HCT116 (cell line): ENCODE data around the gene TH. TPM values are rescaled to one million over a fixed set of nuclear protein-coding genes. Genes with fewer than 3 reads are reported as not detected.

ENCODE experiments used
- ATAC-seq: fragments of 200-7000 bp; cut with Tn5 transposase; 2 replicates; pipeline ENCODE4 v1.9.1; 2020; ENCODE audit warnings: mild to moderate bottlenecking, moderate library complexity
- BruUV-seq: library from RNA; stranded (reverse); fragments of 400-500 nt; replicated peaks from 2 replicates; lab custom pipeline; 2021; lab: Mats Ljungman, UMichigan
- CTCF ChIA-PET: fragments of 300-600 bp; sonication (Branson Sonifier 250); formaldehyde crosslinking; loops from one replicate; lab custom pipeline; 2021; ENCODE audit warnings: antibody characterized with exemption; lab: Charles Lee
- POLR2A ChIA-PET: fragments of 300-600, 350-600 bp; sonication (Branson Sonifier 250); formaldehyde crosslinking; loops from one replicate; lab custom pipeline; 2021; ENCODE audit warnings: antibody characterized with exemption; lab: Charles Lee
- RAD21 ChIA-PET, 2 experiments: fragments of 300-600 bp; sonication (Branson Sonifier 250); formaldehyde crosslinking; loops; one replicate each; lab custom pipeline; 2023; ENCODE audit warnings: low total read pairs in 2 of 2; ENCODE audit not compliant: uncharacterized antibody in 2 of 2, unreplicated experiment in 2 of 2, low non-redundant PET in 1 of 2; lab: Charles Lee
- DNase-seq: peaks from one replicate; pipeline ENCODE4 v3.0.0-alpha.2; 2010; ENCODE audit warnings: low read depth, low spot score
- H2AFZ ChIP-seq: fragments of 200-600 bp; shearing (Covaris generic), sonication (generic); 2 replicates; pipeline ENCODE4 v1.6.1; 2017; ENCODE audit warnings: low read depth, mixed run types, mixed read lengths, antibody characterized with exemption, low read length; ENCODE audit not compliant: poor library complexity, severe bottlenecking
- H3K27ac ChIP-seq: 2 replicates; pipeline ENCODE4 v1.5.1; 2012; ENCODE audit warnings: low read depth, low read length
- H3K27me3 ChIP-seq: fragments of 200-600 bp; sonication (generic); 2 replicates; pipeline ENCODE4 v1.6.1; 2016; ENCODE audit warnings: mixed run types, low read length, mixed read lengths; ENCODE audit not compliant: insufficient read depth
- H3K36me3 ChIP-seq, 2 experiments: fragments of 200-500 bp in 1 of 2; fragments of 200-600 bp in 1 of 2; sonication (Bioruptor generic) in 1 of 2; sonication (generic) in 1 of 2; 2 replicates each; pipeline versions ENCODE4 v1.5.1 to v1.6.1; 2014 to 2016; ENCODE audit warnings: low read length in 2 of 2, inconsistent platforms in 1 of 2, mixed read lengths in 1 of 2, mixed run types in 1 of 2; ENCODE audit not compliant: insufficient read depth in 2 of 2, control insufficient read depth in 1 of 2
- H3K4me1 ChIP-seq, 2 experiments: fragments of 200-600 bp in 1 of 2; sonication (generic) in 1 of 2; 2 replicates each; pipeline versions ENCODE4 v1.5.1 to v1.6.1; 2012 to 2017; ENCODE audit warnings: low read length in 2 of 2, inconsistent platforms in 1 of 2, mild to moderate bottlenecking in 1 of 2, mixed read lengths in 1 of 2, mixed run types in 1 of 2, moderate library complexity in 1 of 2; ENCODE audit not compliant: insufficient read depth in 2 of 2, control insufficient read depth in 1 of 2
- H3K4me2 ChIP-seq: fragments of 200-600 bp; sonication (generic); 2 replicates; pipeline ENCODE4 v1.6.1; 2017; ENCODE audit warnings: mixed run types, low read length, mixed read lengths
- H3K4me3 ChIP-seq, 2 experiments: fragments of 200-600 bp in 1 of 2; sonication (generic) in 1 of 2; replicated peaks in 1 of 2; 2 replicates each; pipeline ENCODE4 v1.5.1; 2011 to 2016; ENCODE audit warnings: low read length in 2 of 2, control low read depth in 1 of 2, low read depth in 1 of 2, mild to moderate bottlenecking in 1 of 2, mixed read lengths in 1 of 2, mixed run types in 1 of 2
- H3K79me2 ChIP-seq: fragments of 200-600 bp; sonication (generic); 2 replicates; pipeline ENCODE4 v1.6.1; 2017; ENCODE audit warnings: mild to moderate bottlenecking, mixed run types, low read length, moderate library complexity, mixed read lengths; ENCODE audit not compliant: insufficient read depth
- H3K9ac ChIP-seq: fragments of 200-600 bp; sonication (generic); 2 replicates; pipeline ENCODE4 v1.6.1; 2016; ENCODE audit warnings: low read length, mixed read lengths
- H3K9me2 ChIP-seq: fragments of 200-600 bp; sonication (generic), shearing (Covaris generic); 2 replicates; pipeline ENCODE4 v1.6.1; 2017; ENCODE audit warnings: mixed run types, mild to moderate bottlenecking, moderate library complexity; ENCODE audit not compliant: insufficient read depth
- H3K9me3 ChIP-seq, 2 experiments: fragments of 200-500 bp in 1 of 2; fragments of 200-600 bp in 1 of 2; sonication (Bioruptor generic) in 1 of 2; sonication (generic) in 1 of 2; 2 replicates each; pipeline ENCODE4 v1.6.1; 2014 to 2017; ENCODE audit warnings: low read length in 2 of 2, mixed read lengths in 2 of 2, inconsistent platforms in 1 of 2, low read depth in 1 of 2, mild to moderate bottlenecking in 1 of 2, mixed run types in 1 of 2, moderate library complexity in 1 of 2; ENCODE audit not compliant: control insufficient read depth in 1 of 2, insufficient read depth in 1 of 2
- H4K20me1 ChIP-seq: fragments of 200-600 bp; sonication (generic), shearing (Covaris generic); 2 replicates; pipeline ENCODE4 v1.6.1; 2017; ENCODE audit warnings: mixed run types, mild to moderate bottlenecking, moderate library complexity; ENCODE audit not compliant: insufficient read depth
- CEBPB ChIP-seq: IDR thresholded peaks from 2 replicates; pipeline ENCODE4 v1.6.1; 2012; ENCODE audit warnings: low read depth
- EZH2 ChIP-seq: fragments of 200-600 bp; sonication (generic); IDR thresholded peaks from 2 replicates; pipeline ENCODE4 v1.6.1; 2017; ENCODE audit warnings: antibody characterized with exemption, mixed run types
- TCF7L2 ChIP-seq: IDR thresholded peaks from 2 replicates; pipeline ENCODE4 v1.7.0; 2011; ENCODE audit warnings: borderline replicate concordance, inconsistent platforms; ENCODE audit not compliant: insufficient read depth, insufficient read length; ENCODE audit errors: extremely low read depth
- intact Hi-C: fragments of 100-400 bp; cut with micrococcal nuclease; formaldehyde crosslinking; loops from 2 replicates; pipeline ENCODE4 v1.10.0; 2022
- total RNA-seq: library from RNA; stranded (reverse); gene quantifications from one replicate; pipeline ENCODE4 v1.2.1, GENCODE V29; 2021; ENCODE audit not compliant: unreplicated experiment
- TF ChIP-seq, protein P1 (sequence below), 3 experiments: fragments of 200-600 bp in 1 of 3; sonication (generic) in 1 of 3; IDR thresholded peaks in 2 of 3; conservative IDR thresholded peaks in 1 of 3; 2 replicates each; pipeline ENCODE4 v1.5.1; 2012 to 2017; ENCODE audit warnings: low read depth in 2 of 3, low read length in 2 of 3, antibody characterized with exemption in 1 of 3, borderline replicate concordance in 1 of 3, control low read depth in 1 of 3, mild to moderate bottlenecking in 1 of 3, mixed read lengths in 1 of 3, mixed run types in 1 of 3, moderate library complexity in 1 of 3; ENCODE audit not compliant: insufficient read depth in 1 of 3
- TF ChIP-seq, protein P2 (sequence below): IDR thresholded peaks from 2 replicates; pipeline ENCODE4 v1.6.1; 2012

TH gene
- total RNA-seq, 1 experiment from 2014 or later: not detected

DNA sequence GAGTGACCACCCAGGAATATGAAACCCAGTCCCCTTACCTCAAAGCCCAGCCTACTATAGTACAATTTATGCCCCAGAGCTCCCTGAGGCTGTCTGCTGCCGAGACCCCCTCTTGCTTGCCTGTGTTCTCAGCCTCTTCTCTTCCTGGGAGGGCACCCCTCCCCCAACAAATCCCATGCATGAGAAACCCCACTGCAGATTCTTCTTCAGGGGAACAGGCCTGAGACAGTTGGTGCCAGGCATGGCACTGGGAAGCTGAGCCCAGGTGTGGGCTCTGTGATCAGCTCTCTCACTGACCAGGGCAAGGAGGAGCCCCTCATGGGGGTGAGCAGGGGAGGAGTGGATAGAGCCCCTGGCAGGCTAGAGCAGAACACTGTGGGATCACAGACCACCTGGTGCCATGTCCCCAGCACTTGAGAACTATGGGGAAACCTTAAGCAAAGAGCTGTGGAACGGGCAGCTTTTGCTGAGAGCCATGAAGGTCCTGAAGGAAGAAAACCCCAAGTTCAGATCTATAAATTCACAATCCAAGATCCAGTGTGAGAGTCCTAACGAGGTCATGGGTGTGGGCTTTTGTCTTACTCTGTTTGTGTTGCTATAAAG lies 46.5 kb upstream of the TH start:
- DNase-seq (no peak), ATAC-seq (no peak)
- RAD21 ChIA-PET: no interaction called here
- Histone ChIP-seq H3K79me2 (no peaks in the 10 kb centered on the region), H2AFZ (no peak overlapping the region), H3K27me3 (peaks cover 2% of the 10 kb centered on the region; the same call in 1 of the 2 replicates), H3K27ac (no peak overlapping the region), H4K20me1 (no peaks in the 10 kb centered on the region), H3K9ac (no peak overlapping the region), H3K4me3 (no peak overlapping the region), H3K4me1 (no peaks in the 10 kb centered on the region), H3K9me2 (no peaks in the 10 kb centered on the region), H3K36me3 (no peaks in the 10 kb centered on the region), H3K9me3 (0 out of 4 replicates have a peak, but pooled peaks cover 0 to 3% of the 10 kb centered on the region in 2 experiments), H3K4me2 (no peak overlapping the region)
- TF ChIP-seq, protein P1, sequence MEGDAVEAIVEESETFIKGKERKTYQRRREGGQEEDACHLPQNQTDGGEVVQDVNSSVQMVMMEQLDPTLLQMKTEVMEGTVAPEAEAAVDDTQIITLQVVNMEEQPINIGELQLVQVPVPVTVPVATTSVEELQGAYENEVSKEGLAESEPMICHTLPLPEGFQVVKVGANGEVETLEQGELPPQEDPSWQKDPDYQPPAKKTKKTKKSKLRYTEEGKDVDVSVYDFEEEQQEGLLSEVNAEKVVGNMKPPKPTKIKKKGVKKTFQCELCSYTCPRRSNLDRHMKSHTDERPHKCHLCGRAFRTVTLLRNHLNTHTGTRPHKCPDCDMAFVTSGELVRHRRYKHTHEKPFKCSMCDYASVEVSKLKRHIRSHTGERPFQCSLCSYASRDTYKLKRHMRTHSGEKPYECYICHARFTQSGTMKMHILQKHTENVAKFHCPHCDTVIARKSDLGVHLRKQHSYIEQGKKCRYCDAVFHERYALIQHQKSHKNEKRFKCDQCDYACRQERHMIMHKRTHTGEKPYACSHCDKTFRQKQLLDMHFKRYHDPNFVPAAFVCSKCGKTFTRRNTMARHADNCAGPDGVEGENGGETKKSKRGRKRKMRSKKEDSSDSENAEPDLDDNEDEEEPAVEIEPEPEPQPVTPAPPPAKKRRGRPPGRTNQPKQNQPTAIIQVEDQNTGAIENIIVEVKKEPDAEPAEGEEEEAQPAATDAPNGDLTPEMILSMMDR (IDR thresholded peaks at IDR 0.05 in 2 of 3, conservative IDR thresholded peaks at IDR 0.05 in 1 of 3; ENCODE audit: borderline replicate concordance in 1 of 3, insufficient read depth in 1 of 3, low read depth in 2 of 3, low read length in 2 of 3): no peak
- TF ChIP-seq, protein P2, sequence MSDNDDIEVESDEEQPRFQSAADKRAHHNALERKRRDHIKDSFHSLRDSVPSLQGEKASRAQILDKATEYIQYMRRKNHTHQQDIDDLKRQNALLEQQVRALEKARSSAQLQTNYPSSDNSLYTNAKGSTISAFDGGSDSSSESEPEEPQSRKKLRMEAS: no peak
- no peak for TF ChIP-seq TCF7L2
- TF ChIP-seq EZH2: no peak
- TF ChIP-seq CEBPB: no peak
- BruUV-seq: no TSS peak
- CTCF ChIA-PET: no interaction called here
- intact Hi-C loops: no loop called here
- POLR2A ChIA-PET: no interaction called here
